GM23338 (cell line): Measurements from ENCODE around the gene PROCR.

Source experiments
- CREB1 ChIP-seq: fragments of 250-450 bp; sonication (Bioruptor Pico); IDR thresholded peaks from 2 replicates; pipeline ENCODE4 v1.5.0; 2020; ENCODE audit warnings: low read depth, mild to moderate bottlenecking, moderate library complexity
- CTCF ChIP-seq, 2 experiments: fragments of 200-600 bp in 1 of 2; sonication (generic) in 1 of 2; conservative IDR thresholded peaks; 2 replicates each; pipeline versions ENCODE4 v1.5.1 to v1.6.1; 2016 to 2017; ENCODE audit warnings: antibody characterized with exemption in 2 of 2, low read depth in 2 of 2, mild to moderate bottlenecking in 2 of 2, moderate library complexity in 1 of 2
- ETS1 ChIP-seq: IDR thresholded peaks from 2 replicates; pipeline ENCODE4 v1.6.1; 2016; ENCODE audit warnings: antibody characterized with exemption
- EZH2 ChIP-seq: fragments of 200-600 bp; sonication (generic); IDR thresholded peaks from one replicate; pipeline ENCODE4 v1.8.0; 2017; ENCODE audit warnings: antibody characterized with exemption, mild to moderate bottlenecking, low read depth; ENCODE audit not compliant: unreplicated experiment
- EZH2phosphoT487 ChIP-seq: fragments of 200-600 bp; sonication (generic); IDR thresholded peaks from one replicate; pipeline ENCODE4 v1.8.1; 2018; ENCODE audit warnings: antibody characterized with exemption; ENCODE audit not compliant: unreplicated experiment
- JUNB ChIP-seq: IDR thresholded peaks from one replicate; pipeline ENCODE4 v1.6.1; 2016; ENCODE audit warnings: antibody characterized with exemption; ENCODE audit not compliant: unreplicated experiment
- NANOG ChIP-seq: IDR thresholded peaks from 2 replicates; pipeline ENCODE4 v1.6.1; 2016; ENCODE audit warnings: antibody characterized with exemption, borderline replicate concordance
- POLR2AphosphoS5 ChIP-seq: IDR thresholded peaks from 2 replicates; pipeline ENCODE4 v1.6.1; 2016; ENCODE audit warnings: antibody characterized with exemption, low read depth
- REST ChIP-seq: IDR thresholded peaks from one replicate; pipeline ENCODE4 v1.6.1; 2018; ENCODE audit warnings: antibody characterized with exemption; ENCODE audit not compliant: unreplicated experiment
- STAT1 ChIP-seq: IDR thresholded peaks from one replicate; pipeline ENCODE4 v1.6.1; 2016; ENCODE audit warnings: antibody characterized with exemption; ENCODE audit not compliant: unreplicated experiment
- TF ChIP-seq, protein P1 (sequence below): fragments of 250-450 bp; sonication (Bioruptor Pico); IDR thresholded peaks from 2 replicates; pipeline ENCODE4 v1.5.0; 2020; ENCODE audit warnings: mild to moderate bottlenecking, moderate library complexity

GRCh38 chr20:35226126-35226883, 54.4 kb downstream of the PROCR start, which contains the start of gene MMP24:
- 0 out of 4 replicates have a peak, but pooled peaks of 1 of the 2 experiments have one; percentile 10 for TF ChIP-seq CTCF (conservative IDR thresholded peaks at IDR 0.05; ENCODE audit: low read depth in 2 of 2)
- TF ChIP-seq NANOG: no peak
- no peak for TF ChIP-seq CREB1 (CRISPR knock-in tag)
- TF ChIP-seq REST: peak; percentile 3
- no peak for TF ChIP-seq POLR2AphosphoS5
- TF ChIP-seq EZH2phosphoT487: no peak
- TF ChIP-seq EZH2: no peak
- TF ChIP-seq STAT1: no peak
- TF ChIP-seq JUNB: no peak
- no peak for TF ChIP-seq ETS1
- TF ChIP-seq, protein P1, sequence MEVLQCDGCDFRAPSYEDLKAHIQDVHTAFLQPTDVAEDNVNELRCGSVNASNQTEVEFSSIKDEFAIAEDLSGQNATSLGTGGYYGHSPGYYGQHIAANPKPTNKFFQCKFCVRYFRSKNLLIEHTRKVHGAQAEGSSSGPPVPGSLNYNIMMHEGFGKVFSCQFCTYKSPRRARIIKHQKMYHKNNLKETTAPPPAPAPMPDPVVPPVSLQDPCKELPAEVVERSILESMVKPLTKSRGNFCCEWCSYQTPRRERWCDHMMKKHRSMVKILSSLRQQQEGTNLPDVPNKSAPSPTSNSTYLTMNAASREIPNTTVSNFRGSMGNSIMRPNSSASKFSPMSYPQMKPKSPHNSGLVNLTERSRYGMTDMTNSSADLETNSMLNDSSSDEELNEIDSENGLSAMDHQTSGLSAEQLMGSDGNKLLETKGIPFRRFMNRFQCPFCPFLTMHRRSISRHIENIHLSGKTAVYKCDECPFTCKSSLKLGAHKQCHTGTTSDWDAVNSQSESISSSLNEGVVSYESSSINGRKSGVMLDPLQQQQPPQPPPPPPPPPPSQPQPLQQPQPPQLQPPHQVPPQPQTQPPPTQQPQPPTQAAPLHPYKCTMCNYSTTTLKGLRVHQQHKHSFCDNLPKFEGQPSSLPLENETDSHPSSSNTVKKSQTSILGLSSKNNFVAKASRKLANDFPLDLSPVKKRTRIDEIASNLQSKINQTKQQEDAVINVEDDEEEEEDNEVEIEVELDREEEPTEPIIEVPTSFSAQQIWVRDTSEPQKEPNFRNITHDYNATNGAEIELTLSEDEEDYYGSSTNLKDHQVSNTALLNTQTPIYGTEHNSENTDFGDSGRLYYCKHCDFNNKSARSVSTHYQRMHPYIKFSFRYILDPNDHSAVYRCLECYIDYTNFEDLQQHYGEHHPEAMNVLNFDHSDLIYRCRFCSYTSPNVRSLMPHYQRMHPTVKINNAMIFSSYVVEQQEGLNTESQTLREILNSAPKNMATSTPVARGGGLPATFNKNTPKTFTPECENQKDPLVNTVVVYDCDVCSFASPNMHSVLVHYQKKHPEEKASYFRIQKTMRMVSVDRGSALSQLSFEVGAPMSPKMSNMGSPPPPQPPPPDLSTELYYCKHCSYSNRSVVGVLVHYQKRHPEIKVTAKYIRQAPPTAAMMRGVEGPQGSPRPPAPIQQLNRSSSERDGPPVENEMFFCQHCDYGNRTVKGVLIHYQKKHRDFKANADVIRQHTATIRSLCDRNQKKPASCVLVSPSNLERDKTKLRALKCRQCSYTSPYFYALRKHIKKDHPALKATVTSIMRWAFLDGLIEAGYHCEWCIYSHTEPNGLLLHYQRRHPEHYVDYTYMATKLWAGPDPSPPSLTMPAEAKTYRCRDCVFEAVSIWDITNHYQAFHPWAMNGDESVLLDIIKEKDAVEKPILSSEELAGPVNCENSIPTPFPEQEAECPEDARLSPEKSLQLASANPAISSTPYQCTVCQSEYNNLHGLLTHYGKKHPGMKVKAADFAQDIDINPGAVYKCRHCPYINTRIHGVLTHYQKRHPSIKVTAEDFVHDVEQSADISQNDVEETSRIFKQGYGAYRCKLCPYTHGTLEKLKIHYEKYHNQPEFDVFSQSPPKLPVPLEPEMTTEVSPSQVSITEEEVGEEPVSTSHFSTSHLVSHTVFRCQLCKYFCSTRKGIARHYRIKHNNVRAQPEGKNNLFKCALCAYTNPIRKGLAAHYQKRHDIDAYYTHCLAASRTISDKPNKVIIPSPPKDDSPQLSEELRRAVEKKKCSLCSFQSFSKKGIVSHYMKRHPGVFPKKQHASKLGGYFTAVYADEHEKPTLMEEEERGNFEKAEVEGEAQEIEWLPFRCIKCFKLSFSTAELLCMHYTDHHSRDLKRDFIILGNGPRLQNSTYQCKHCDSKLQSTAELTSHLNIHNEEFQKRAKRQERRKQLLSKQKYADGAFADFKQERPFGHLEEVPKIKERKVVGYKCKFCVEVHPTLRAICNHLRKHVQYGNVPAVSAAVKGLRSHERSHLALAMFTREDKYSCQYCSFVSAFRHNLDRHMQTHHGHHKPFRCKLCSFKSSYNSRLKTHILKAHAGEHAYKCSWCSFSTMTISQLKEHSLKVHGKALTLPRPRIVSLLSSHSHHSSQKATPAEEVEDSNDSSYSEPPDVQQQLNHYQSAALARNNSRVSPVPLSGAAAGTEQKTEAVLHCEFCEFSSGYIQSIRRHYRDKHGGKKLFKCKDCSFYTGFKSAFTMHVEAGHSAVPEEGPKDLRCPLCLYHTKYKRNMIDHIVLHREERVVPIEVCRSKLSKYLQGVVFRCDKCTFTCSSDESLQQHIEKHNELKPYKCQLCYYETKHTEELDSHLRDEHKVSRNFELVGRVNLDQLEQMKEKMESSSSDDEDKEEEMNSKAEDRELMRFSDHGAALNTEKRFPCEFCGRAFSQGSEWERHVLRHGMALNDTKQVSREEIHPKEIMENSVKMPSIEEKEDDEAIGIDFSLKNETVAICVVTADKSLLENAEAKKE (CRISPR knock-in tag): no peak
